HEK293 (cell line): ENCODE measurements around the gene ESPNL.

Experiments used
- HOXD13 ChIP-seq: sonication (generic); formaldehyde crosslinking; IDR thresholded peaks from 2 replicates; pipeline ENCODE4 v1.8.0; 2022; ENCODE audit warnings: missing genetic modification reagents, borderline replicate concordance
- RBAK ChIP-seq: fragments of 450-650 bp; formaldehyde crosslinking; IDR thresholded peaks from 2 replicates; pipeline ENCODE4 v1.5.1; 2016; ENCODE audit warnings: missing biosample characterization, missing genetic modification characterization
- ZBTB20 ChIP-seq: fragments of 450-650 bp; formaldehyde crosslinking; IDR thresholded peaks from 2 replicates; pipeline ENCODE4 v1.5.1; 2016; ENCODE audit warnings: missing biosample characterization, missing genetic modification characterization
- ZNF510 ChIP-seq: fragments of 450-650 bp; formaldehyde crosslinking; IDR thresholded peaks from 2 replicates; pipeline ENCODE4 v1.5.1; 2018; ENCODE audit warnings: mild to moderate bottlenecking, missing genetic modification characterization, missing biosample characterization; ENCODE audit not compliant: insufficient replicate concordance
- ZNF513 ChIP-seq: fragments of 450-650 bp; IDR thresholded peaks from 2 replicates; pipeline ENCODE4 v1.5.1; 2018; ENCODE audit warnings: missing biosample characterization, missing genetic modification characterization
- TF ChIP-seq, protein P1 (sequence below): fragments of 450-650 bp; formaldehyde crosslinking; IDR thresholded peaks from 2 replicates; pipeline ENCODE4 v1.5.1; 2016; ENCODE audit warnings: missing biosample characterization, missing genetic modification characterization
- TF ChIP-seq, protein P2 (sequence below): fragments of 450-650 bp; formaldehyde crosslinking; IDR thresholded peaks from 2 replicates; pipeline ENCODE4 v1.5.1; 2016; ENCODE audit warnings: missing biosample characterization, missing genetic modification characterization

- no peak for TF ChIP-seq ZNF510 (tag by site-specific recombination)
- no peak for TF ChIP-seq HOXD13
- TF ChIP-seq, protein P1, sequence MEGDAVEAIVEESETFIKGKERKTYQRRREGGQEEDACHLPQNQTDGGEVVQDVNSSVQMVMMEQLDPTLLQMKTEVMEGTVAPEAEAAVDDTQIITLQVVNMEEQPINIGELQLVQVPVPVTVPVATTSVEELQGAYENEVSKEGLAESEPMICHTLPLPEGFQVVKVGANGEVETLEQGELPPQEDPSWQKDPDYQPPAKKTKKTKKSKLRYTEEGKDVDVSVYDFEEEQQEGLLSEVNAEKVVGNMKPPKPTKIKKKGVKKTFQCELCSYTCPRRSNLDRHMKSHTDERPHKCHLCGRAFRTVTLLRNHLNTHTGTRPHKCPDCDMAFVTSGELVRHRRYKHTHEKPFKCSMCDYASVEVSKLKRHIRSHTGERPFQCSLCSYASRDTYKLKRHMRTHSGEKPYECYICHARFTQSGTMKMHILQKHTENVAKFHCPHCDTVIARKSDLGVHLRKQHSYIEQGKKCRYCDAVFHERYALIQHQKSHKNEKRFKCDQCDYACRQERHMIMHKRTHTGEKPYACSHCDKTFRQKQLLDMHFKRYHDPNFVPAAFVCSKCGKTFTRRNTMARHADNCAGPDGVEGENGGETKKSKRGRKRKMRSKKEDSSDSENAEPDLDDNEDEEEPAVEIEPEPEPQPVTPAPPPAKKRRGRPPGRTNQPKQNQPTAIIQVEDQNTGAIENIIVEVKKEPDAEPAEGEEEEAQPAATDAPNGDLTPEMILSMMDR (tag by site-specific recombination) = no peak
- TF ChIP-seq RBAK = no peak
- no peak for TF ChIP-seq ZBTB20 (tag by site-specific recombination)
- TF ChIP-seq, protein P2, sequence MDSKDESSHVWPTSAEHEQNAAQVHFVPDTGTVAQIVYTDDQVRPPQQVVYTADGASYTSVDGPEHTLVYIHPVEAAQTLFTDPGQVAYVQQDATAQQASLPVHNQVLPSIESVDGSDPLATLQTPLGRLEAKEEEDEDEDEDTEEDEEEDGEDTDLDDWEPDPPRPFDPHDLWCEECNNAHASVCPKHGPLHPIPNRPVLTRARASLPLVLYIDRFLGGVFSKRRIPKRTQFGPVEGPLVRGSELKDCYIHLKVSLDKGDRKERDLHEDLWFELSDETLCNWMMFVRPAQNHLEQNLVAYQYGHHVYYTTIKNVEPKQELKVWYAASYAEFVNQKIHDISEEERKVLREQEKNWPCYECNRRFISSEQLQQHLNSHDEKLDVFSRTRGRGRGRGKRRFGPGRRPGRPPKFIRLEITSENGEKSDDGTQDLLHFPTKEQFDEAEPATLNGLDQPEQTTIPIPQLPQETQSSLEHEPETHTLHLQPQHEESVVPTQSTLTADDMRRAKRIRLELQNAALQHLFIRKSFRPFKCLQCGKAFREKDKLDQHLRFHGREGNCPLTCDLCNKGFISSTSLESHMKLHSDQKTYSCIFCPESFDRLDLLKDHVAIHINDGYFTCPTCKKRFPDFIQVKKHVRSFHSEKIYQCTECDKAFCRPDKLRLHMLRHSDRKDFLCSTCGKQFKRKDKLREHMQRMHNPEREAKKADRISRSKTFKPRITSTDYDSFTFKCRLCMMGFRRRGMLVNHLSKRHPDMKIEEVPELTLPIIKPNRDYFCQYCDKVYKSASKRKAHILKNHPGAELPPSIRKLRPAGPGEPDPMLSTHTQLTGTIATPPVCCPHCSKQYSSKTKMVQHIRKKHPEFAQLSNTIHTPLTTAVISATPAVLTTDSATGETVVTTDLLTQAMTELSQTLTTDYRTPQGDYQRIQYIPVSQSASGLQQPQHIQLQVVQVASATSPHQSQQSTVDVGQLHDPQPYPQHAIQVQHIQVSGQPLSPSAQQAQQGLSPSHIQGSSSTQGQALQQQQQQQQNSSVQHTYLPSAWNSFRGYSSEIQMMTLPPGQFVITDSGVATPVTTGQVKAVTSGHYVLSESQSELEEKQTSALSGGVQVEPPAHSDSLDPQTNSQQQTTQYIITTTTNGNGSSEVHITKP = no peak
- TF ChIP-seq ZNF513 (tag by site-specific recombination) = no peak
These were observed 70.4 kb downstream of the ESPNL start for GRCh38 chr2:238170386-238171071.
